ENCODE data around the gene HSD11B1.

HSD11B1 gene

GRCh38 chr1:209780268-209780667 lies 75.6 kb downstream of the HSD11B1 start:
- in situ Hi-C loops (cut with MboI; ENCODE audit: low sequenced_read_pairs) = no loop called here

- in situ Hi-C loops (cut with MboI; ENCODE audit: low sequenced_read_pairs) = no loop called here
Observed at GRCh38 chr1:209783386-209783785, 78.7 kb downstream of the HSD11B1 start.

Measured in HL-60/S4 (cell line).